Measurements from ENCODE around the gene AGBL1.
"Not testable (repeated sequence)": the region's sequence is repeated elsewhere in the genome, so short reads cannot be mapped to it uniquely, and the experiment has no call there.

AGBL1 gene

GRCh38 chr15:86411916-86412315 lies 332.2 kb downstream of the AGBL1 start:
- DNase-seq: no peak

GRCh38 chr15:86413191-86413590 lies 333.5 kb downstream of the AGBL1 start:
- no peak for DNase-seq

- DNase-seq: no peak
Observed at GRCh38 chr15:86425746-86426145, 346.1 kb downstream of the AGBL1 start.

- no peak for DNase-seq
Observed at GRCh38 chr15:86432861-86433260, 353.2 kb downstream of the AGBL1 start.

GRCh38 chr15:86433983-86434382 lies 354.3 kb downstream of the AGBL1 start:
- no peak for DNase-seq

GRCh38 chr15:86439614-86440013 lies 359.9 kb downstream of the AGBL1 start:
- DNase-seq: no peak

GRCh38 chr15:86444527-86444926 lies 364.9 kb downstream of the AGBL1 start:
- DNase-seq: no peak

- no peak for DNase-seq
Observed at GRCh38 chr15:86445579-86446252, 366.0 kb downstream of the AGBL1 start.

- DNase-seq: no peak
Observed at GRCh38 chr15:86446253-86446640, 366.6 kb downstream of the AGBL1 start.

- DNase-seq: not testable (repeated sequence)
Observed at GRCh38 chr15:86465470-86466039, 385.9 kb downstream of the AGBL1 start.

- DNase-seq: no peak
Observed at GRCh38 chr15:86481720-86482119, 402.0 kb downstream of the AGBL1 start.

GRCh38 chr15:86483936-86484335 lies 404.3 kb downstream of the AGBL1 start:
- no peak for DNase-seq

GRCh38 chr15:86488046-86488445 lies 408.4 kb downstream of the AGBL1 start:
- DNase-seq: no peak

GRCh38 chr15:86489981-86490380 lies 410.3 kb downstream of the AGBL1 start:
- DNase-seq: no peak

GRCh38 chr15:86491118-86491517 lies 411.4 kb downstream of the AGBL1 start:
- DNase-seq: no peak

GRCh38 chr15:86493884-86494283 lies 414.2 kb downstream of the AGBL1 start:
- DNase-seq: no peak

GRCh38 chr15:86494475-86494874 lies 414.8 kb downstream of the AGBL1 start:
- no peak for DNase-seq

GRCh38 chr15:86502301-86502700 lies 422.6 kb downstream of the AGBL1 start:
- no peak for DNase-seq

GRCh38 chr15:86505951-86506350 lies 426.3 kb downstream of the AGBL1 start:
- DNase-seq: no peak

- no peak for DNase-seq
Observed at GRCh38 chr15:86506401-86506800, 426.7 kb downstream of the AGBL1 start.

GRCh38 chr15:86515625-86516024 lies 436.0 kb downstream of the AGBL1 start:
- no peak for DNase-seq

GRCh38 chr15:86522721-86523120 lies 443.1 kb downstream of the AGBL1 start:
- no peak for DNase-seq

GRCh38 chr15:86526938-86527690 lies 447.4 kb downstream of the AGBL1 start:
- DNase-seq: no peak

GRCh38 chr15:86528094-86528493 lies 448.4 kb downstream of the AGBL1 start:
- not testable (repeated sequence) for DNase-seq
